ENCODE measurements around the gene B4GALT6.

B4GALT6 gene

DNA sequence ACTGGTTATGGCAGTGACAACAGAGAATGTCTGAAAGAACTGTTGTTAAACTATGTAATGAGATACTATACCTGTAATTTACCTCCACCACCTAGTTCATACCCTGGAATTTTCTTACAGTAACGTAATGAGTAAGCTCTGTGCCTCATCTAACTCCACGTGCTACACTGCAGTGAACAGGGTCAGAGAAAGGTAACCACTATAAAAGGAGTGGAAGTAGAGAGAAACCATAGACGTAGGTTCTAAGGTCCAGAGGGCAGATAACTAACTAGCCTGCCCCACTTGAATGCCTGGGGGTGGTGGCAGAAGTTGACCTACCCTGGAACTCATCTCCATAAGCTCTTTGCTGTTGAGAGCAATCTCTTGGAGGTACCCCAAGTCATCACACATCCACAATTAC is 32.0 kb upstream of the B4GALT6 start:
- ChIA-PET CTCF (no interaction called here), POLR2A (no interaction called here)
- no peak for TF ChIP-seq FOXM1 (IDR thresholded peaks at IDR 0.05; ENCODE audit: borderline replicate concordance)
- TF ChIP-seq FOXK2 (IDR thresholded peaks at IDR 0.05), result no peak
- TF ChIP-seq TARDBP (IDR thresholded peaks at IDR 0.05), result no peak
- no peak for TF ChIP-seq CTBP1 (IDR thresholded peaks at IDR 0.05; ENCODE audit: borderline replicate concordance)
- no peak for TF ChIP-seq HDGF (IDR thresholded peaks at IDR 0.05; ENCODE audit: borderline replicate concordance)
- TF ChIP-seq SP1 (IDR thresholded peaks at IDR 0.05), result no peak
- DNase-seq (ENCODE audit: extremely low spot score), result no peak

GRCh38 chr18:31711365-31712172 is 27.2 kb upstream of the B4GALT6 start:
- TF ChIP-seq LEF1 (IDR thresholded peaks at IDR 0.05; ENCODE audit: borderline replicate concordance) (no peak), NFRKB (IDR thresholded peaks at IDR 0.05) (no peak), CTBP1 (IDR thresholded peaks at IDR 0.05; ENCODE audit: borderline replicate concordance) (no peak), PKNOX1 (IDR thresholded peaks at IDR 0.05) (no peak), HDGF (IDR thresholded peaks at IDR 0.05; ENCODE audit: borderline replicate concordance) (no peak), ARNT (IDR thresholded peaks at IDR 0.05) (no peak), TARDBP (IDR thresholded peaks at IDR 0.05) (no peak), SP1 (IDR thresholded peaks at IDR 0.05) (no peak), ELF4 (IDR thresholded peaks at IDR 0.05) (no peak), BHLHE40 (IDR thresholded peaks at IDR 0.05; ENCODE audit: borderline replicate concordance) (no peak), FOXK2 (IDR thresholded peaks at IDR 0.05) (no peak), FOXA1 (IDR thresholded peaks at IDR 0.05) (no peak), L3MBTL2 (conservative IDR thresholded peaks at IDR 0.05) (no peak), FOXM1 (IDR thresholded peaks at IDR 0.05; ENCODE audit: borderline replicate concordance) (no peak), SUZ12 (IDR thresholded peaks at IDR 0.05) (no peak), ZNF384 (IDR thresholded peaks at IDR 0.05) (no peak)
- no peak for DNase-seq (ENCODE audit: extremely low spot score)
- POLR2A ChIA-PET, result no interaction called here
- CTCF ChIA-PET, result interaction anchor here (1.5 kb wide), 1 partner anchor 148 kb away, joined by 5 read pairs; no protein-coding TSS in a partner anchor

GRCh38 chr18:31710826-31711225 is 26.4 kb upstream of the B4GALT6 start:
- POLR2A ChIA-PET, result no interaction called here
- TF ChIP-seq PKNOX1 (IDR thresholded peaks at IDR 0.05) (peak; percentile 28; the same call in 1 of the 2 replicates), LEF1 (IDR thresholded peaks at IDR 0.05; ENCODE audit: borderline replicate concordance) (no peak), ELF4 (IDR thresholded peaks at IDR 0.05) (no peak), CTBP1 (IDR thresholded peaks at IDR 0.05; ENCODE audit: borderline replicate concordance) (no peak), L3MBTL2 (conservative IDR thresholded peaks at IDR 0.05) (peak; percentile 42; the same call in 1 of the 2 replicates), NFRKB (IDR thresholded peaks at IDR 0.05) (no peak)
- CTCF ChIA-PET, result interaction anchor here (1.5 kb wide), 1 partner anchor 147 kb away, joined by 5 read pairs; no protein-coding TSS in a partner anchor
- DNase-seq (ENCODE audit: extremely low spot score), result peak; percentile 60

- no peak for DNase-seq (ENCODE audit: extremely low spot score)
- no peak for TF ChIP-seq ZNF384 (IDR thresholded peaks at IDR 0.05)
- TF ChIP-seq CTBP1 (IDR thresholded peaks at IDR 0.05; ENCODE audit: borderline replicate concordance), result no peak
- no peak for TF ChIP-seq PKNOX1 (IDR thresholded peaks at IDR 0.05)
- no peak for TF ChIP-seq FOXK2 (IDR thresholded peaks at IDR 0.05)
- no peak for TF ChIP-seq NFRKB (IDR thresholded peaks at IDR 0.05)
- TF ChIP-seq SP1 (IDR thresholded peaks at IDR 0.05), result no peak
- TF ChIP-seq BHLHE40 (IDR thresholded peaks at IDR 0.05; ENCODE audit: borderline replicate concordance), result no peak
- no peak for TF ChIP-seq FOXA1 (IDR thresholded peaks at IDR 0.05)
- TF ChIP-seq L3MBTL2 (conservative IDR thresholded peaks at IDR 0.05), result no peak
- TF ChIP-seq HDGF (IDR thresholded peaks at IDR 0.05; ENCODE audit: borderline replicate concordance), result no peak
- no peak for TF ChIP-seq ELF4 (IDR thresholded peaks at IDR 0.05)
- POLR2A ChIA-PET, result no interaction called here
- CTCF ChIA-PET, result no interaction called here
These were observed 23.4 kb upstream of the B4GALT6 start for GRCh38 chr18:31707815-31708214.

GRCh38 chr18:31702449-31702848 is 18.1 kb upstream of the B4GALT6 start:
- ChIA-PET POLR2A (no interaction called here), CTCF (interaction anchor here (1.0 kb wide), 1 partner anchor 20 kb away, joined by 6 read pairs; no protein-coding TSS in a partner anchor)

DNA sequence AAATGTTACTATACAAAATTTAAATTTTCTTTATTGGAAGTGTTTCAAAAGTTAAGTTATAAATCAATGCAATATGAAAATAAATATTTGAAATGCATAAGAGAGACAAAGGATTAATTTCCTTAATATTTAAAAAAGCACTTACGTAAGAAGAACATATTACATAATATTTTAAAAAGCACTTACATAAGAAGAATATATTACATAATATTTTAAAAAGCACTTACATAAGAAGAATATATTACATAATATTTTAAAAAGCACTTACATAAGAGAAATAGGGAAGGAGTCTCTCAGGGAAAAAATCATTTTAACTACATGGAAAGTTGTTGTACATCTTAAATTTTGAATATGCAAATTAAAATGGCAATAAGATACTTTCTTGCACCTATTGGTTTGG is 17.4 kb upstream of the B4GALT6 start:
- POLR2A ChIA-PET, result no interaction called here
- CTCF ChIA-PET, result no interaction called here
- DNase-seq (ENCODE audit: extremely low spot score), result no peak

More at GRCh38 chr18:31702449-31702848, 18.1 kb upstream of the B4GALT6 start:
- no peak for DNase-seq (ENCODE audit: extremely low spot score)
- no peak for TF ChIP-seq FOXA1 (IDR thresholded peaks at IDR 0.05)
- TF ChIP-seq FOXK2 (IDR thresholded peaks at IDR 0.05), result no peak
- TF ChIP-seq ELF4 (IDR thresholded peaks at IDR 0.05), result no peak
- TF ChIP-seq SUZ12 (IDR thresholded peaks at IDR 0.05), result no peak
- TF ChIP-seq FOXM1 (IDR thresholded peaks at IDR 0.05; ENCODE audit: borderline replicate concordance), result no peak
- no peak for TF ChIP-seq ZNF384 (IDR thresholded peaks at IDR 0.05)
- no peak for TF ChIP-seq ARNT (IDR thresholded peaks at IDR 0.05)
- TF ChIP-seq HDGF (IDR thresholded peaks at IDR 0.05; ENCODE audit: borderline replicate concordance), result no peak
- no peak for TF ChIP-seq SP1 (IDR thresholded peaks at IDR 0.05)
- no peak for TF ChIP-seq NFRKB (IDR thresholded peaks at IDR 0.05)
- TF ChIP-seq L3MBTL2 (conservative IDR thresholded peaks at IDR 0.05), result no peak
- no peak for TF ChIP-seq LEF1 (IDR thresholded peaks at IDR 0.05; ENCODE audit: borderline replicate concordance)

More for the DNA sequence above, 17.4 kb upstream of the B4GALT6 start:
- TF ChIP-seq HDGF (IDR thresholded peaks at IDR 0.05; ENCODE audit: borderline replicate concordance), result no peak
- TF ChIP-seq CTBP1 (IDR thresholded peaks at IDR 0.05; ENCODE audit: borderline replicate concordance), result no peak
